H9 (cell line): Measurements from ENCODE around the gene NUDT3. TPM values are rescaled to one million over a fixed set of nuclear protein-coding genes. Genes with fewer than 3 reads are reported as not detected.

Experiments
- DNase-seq: peaks from one replicate; pipeline ENCODE4 v3.0.0-alpha.2; 2017
- H2AFZ ChIP-seq: one replicate; pipeline ENCODE4 v1.6.1; 2013; ENCODE audit warnings: mild to moderate bottlenecking, low read length, control low read depth, moderate library complexity
- H2AK5ac ChIP-seq: 2 replicates; pipeline ENCODE4 v1.6.1; 2013; ENCODE audit warnings: low read length, control low read depth, mixed read lengths; ENCODE audit not compliant: insufficient read length
- H2BK120ac ChIP-seq: one replicate; pipeline ENCODE4 v1.6.1; 2013; ENCODE audit warnings: low read depth, mild to moderate bottlenecking, low read length, control low read depth, inconsistent platforms; ENCODE audit not compliant: poor library complexity, severe bottlenecking
- H2BK12ac ChIP-seq: 2 replicates; pipeline ENCODE4 v1.6.1; 2013; ENCODE audit warnings: low read length, control low read depth, mixed read lengths, low read depth; ENCODE audit not compliant: insufficient read length
- H2BK15ac ChIP-seq: 2 replicates; pipeline ENCODE4 v1.6.1; 2013; ENCODE audit warnings: low read depth, low read length, control low read depth
- H2BK20ac ChIP-seq: one replicate; pipeline ENCODE4 v1.6.1; 2013; ENCODE audit warnings: low read depth, mild to moderate bottlenecking, low read length, control low read depth, inconsistent platforms; ENCODE audit not compliant: poor library complexity, severe bottlenecking
- H2BK5ac ChIP-seq: 2 replicates; pipeline ENCODE4 v1.6.1; 2013; ENCODE audit warnings: low read length, control low read depth, mixed read lengths; ENCODE audit not compliant: insufficient read length
- H3K14ac ChIP-seq: 2 replicates; pipeline ENCODE4 v1.6.1; 2013; ENCODE audit warnings: low read length, control low read depth; ENCODE audit not compliant: insufficient read depth
- H3K18ac ChIP-seq: 2 replicates; pipeline ENCODE4 v1.6.1; 2013; ENCODE audit warnings: low read depth, mild to moderate bottlenecking, mixed read lengths, low read length, control low read depth; ENCODE audit not compliant: insufficient read length
- H3K23ac ChIP-seq: 2 replicates; pipeline ENCODE4 v1.6.1; 2013; ENCODE audit warnings: low read length, control low read depth, mixed read lengths, low read depth; ENCODE audit not compliant: insufficient read length
- H3K23me2 ChIP-seq: 2 replicates; pipeline ENCODE4 v1.6.1; 2013; ENCODE audit warnings: low read depth, mild to moderate bottlenecking, mixed read lengths, low read length, control low read depth; ENCODE audit not compliant: insufficient read length, poor library complexity, severe bottlenecking
- H3K27ac ChIP-seq: 2 replicates; pipeline ENCODE4 v1.5.1; 2013; ENCODE audit warnings: low read length, control low read depth, mixed read lengths, low read depth; ENCODE audit not compliant: insufficient read length
- H3K27me3 ChIP-seq: 2 replicates; pipeline ENCODE4 v1.6.1; 2013; ENCODE audit warnings: low read length, control low read depth, inconsistent platforms; ENCODE audit not compliant: insufficient read depth
- H3K4ac ChIP-seq: 2 replicates; pipeline ENCODE4 v1.6.1; 2013; ENCODE audit warnings: low read depth, mild to moderate bottlenecking, control low read depth, inconsistent platforms, low read length, moderate library complexity
- H3K4me1 ChIP-seq: 2 replicates; pipeline ENCODE4 v1.6.1; 2013; ENCODE audit warnings: low read length, control low read depth, inconsistent platforms; ENCODE audit not compliant: insufficient read depth
- H3K4me2 ChIP-seq: 2 replicates; pipeline ENCODE4 v1.6.1; 2013; ENCODE audit warnings: low read length, control low read depth, mixed read lengths; ENCODE audit not compliant: insufficient read length, insufficient read depth
- H3K56ac ChIP-seq: 2 replicates; pipeline ENCODE4 v1.6.1; 2013; ENCODE audit warnings: low read depth, mild to moderate bottlenecking, mixed read lengths, low read length, control low read depth; ENCODE audit not compliant: insufficient read length
- H3K79me1 ChIP-seq: 2 replicates; pipeline ENCODE4 v1.6.1; 2013; ENCODE audit warnings: low read depth, mild to moderate bottlenecking, moderate library complexity, low read length, control low read depth, inconsistent platforms; ENCODE audit not compliant: insufficient read depth, poor library complexity, severe bottlenecking
- H3K79me2 ChIP-seq: 2 replicates; pipeline ENCODE4 v1.6.1; 2013; ENCODE audit warnings: low read length, control low read depth, inconsistent platforms; ENCODE audit not compliant: insufficient read depth
- H3K9ac ChIP-seq: 2 replicates; pipeline ENCODE4 v1.6.1; 2013; ENCODE audit warnings: low read length, control low read depth, mixed read lengths; ENCODE audit not compliant: insufficient read length; ENCODE audit errors: extremely low read depth
- H3K9me3 ChIP-seq: one replicate; pipeline ENCODE4 v1.6.1; 2013; ENCODE audit warnings: low read depth, low read length, inconsistent platforms; ENCODE audit not compliant: control insufficient read depth
- H3T11ph ChIP-seq: one replicate; pipeline ENCODE4 v1.6.1; 2013; ENCODE audit warnings: mild to moderate bottlenecking, low read length, control low read depth, inconsistent platforms
- H4K20me1 ChIP-seq: one replicate; pipeline ENCODE4 v1.6.1; 2013; ENCODE audit not compliant: control insufficient read depth, insufficient read length, insufficient read depth
- H4K5ac ChIP-seq: 2 replicates; pipeline ENCODE4 v1.6.1; 2013; ENCODE audit warnings: low read depth, mild to moderate bottlenecking, mixed read lengths, low read length, control low read depth; ENCODE audit not compliant: insufficient read length
- H4K8ac ChIP-seq: replicated peaks from 2 replicates; pipeline ENCODE4 v1.6.1; 2013; ENCODE audit warnings: low read length, control low read depth, mixed read lengths, low read depth; ENCODE audit not compliant: insufficient read length
- H4K91ac ChIP-seq: 2 replicates; pipeline ENCODE4 v1.6.1; 2013; ENCODE audit warnings: low read depth, mild to moderate bottlenecking, moderate library complexity, mixed read lengths, low read length, control low read depth; ENCODE audit not compliant: insufficient read length
- H3K27ac Mint-ChIP-seq, 3 experiments: 2 replicates in 2 of 3; 3 replicates in 1 of 3; pipeline ENCODE4 v1.8.0; 2020 to 2021; ENCODE audit warnings: mixed read lengths in 3 of 3, mild to moderate bottlenecking in 1 of 3, moderate library complexity in 1 of 3
- H3K27me3 Mint-ChIP-seq: 2 replicates; pipeline ENCODE4 v1.8.0; 2021; ENCODE audit warnings: low read depth, mild to moderate bottlenecking, moderate library complexity, mixed read lengths
- H3K36me3 Mint-ChIP-seq, 3 experiments: 2 replicates in 2 of 3; 3 replicates in 1 of 3; pipeline ENCODE4 v1.8.0; 2020 to 2021; ENCODE audit warnings: low read depth in 3 of 3, mixed read lengths in 3 of 3; ENCODE audit not compliant: insufficient read depth in 1 of 3
- H3K4me1 Mint-ChIP-seq, 2 experiments: 2 replicates each; pipeline ENCODE4 v1.8.0; 2020; ENCODE audit warnings: mixed read lengths in 2 of 2
- H3K4me3 Mint-ChIP-seq, 2 experiments: 2 replicates in 1 of 2; 3 replicates in 1 of 2; pipeline ENCODE4 v1.8.0; 2020 to 2021; ENCODE audit warnings: mild to moderate bottlenecking in 2 of 2, mixed read lengths in 2 of 2, moderate library complexity in 1 of 2
- H3K9me3 Mint-ChIP-seq, 2 experiments: 2 replicates in 1 of 2; 3 replicates in 1 of 2; pipeline ENCODE4 v1.8.0; 2020; ENCODE audit warnings: mild to moderate bottlenecking in 2 of 2, mixed read lengths in 2 of 2, moderate library complexity in 1 of 2
- CTCF ChIP-seq: fragments of 200-600 bp; sonication (generic); conservative IDR thresholded peaks from 3 replicates; pipeline ENCODE4 v1.8.0; 2021; ENCODE audit warnings: antibody characterized with exemption, mild to moderate bottlenecking
- WGBS: extraction: QIAGEN DNeasy Blood & Tissue Kit; methylation state at CpG from one replicate; pipeline ENCODE4 v1.1.7; 2013; ENCODE audit warnings: missing lambda C conversion rate, low lambda C conversion rate, mixed read lengths; ENCODE audit not compliant: insufficient read length; ENCODE audit errors: extremely low coverage; 5-methylcytosine and 5-hydroxymethylcytosine counted together
- total RNA-seq: library from RNA; stranded (reverse); gene quantifications from 2 replicates; pipeline ENCODE4 v1.2.1, GENCODE V29; 2021

Gene NUDT3
- total RNA-seq, 1 experiment from 2014 or later, result 23.6 TPM

- Histone ChIP-seq H3K79me2 (no peaks in the 10 kb centered on the region), H2BK120ac (no peak overlapping the region), H3K23ac (no peak overlapping the region), H3K27me3 (no peaks in the 10 kb centered on the region), H4K8ac (no peak overlapping the region), H2BK5ac (no peak overlapping the region), H2BK12ac (no peak overlapping the region), H2AK5ac (no peak overlapping the region), H2BK20ac (no peak overlapping the region), H3T11ph (no peak overlapping the region), H3K56ac (no peak overlapping the region), H3K18ac (no peak overlapping the region), H3K9me3 (no peaks in the 10 kb centered on the region), H3K14ac (no peak overlapping the region), H2AFZ (no peak overlapping the region), H4K20me1 (no peaks in the 10 kb centered on the region), H4K91ac (no peak overlapping the region), H3K79me1 (no peaks in the 10 kb centered on the region), H3K4ac (no peak overlapping the region), H3K27ac (no peak overlapping the region), H2BK15ac (no peak overlapping the region), H4K5ac (no peak overlapping the region), H3K4me1 (no peaks in the 10 kb centered on the region), H3K9ac (no peak overlapping the region), H3K4me2 (no peak overlapping the region), H3K23me2 (no peaks in the 10 kb centered on the region)
- H3K4me1 Mint-ChIP-seq, result no peaks in the 10 kb centered on the region
- no peak for DNase-seq
- peak overlapping the region in 1 of 3 experiments; percentile 32; a peak in 2 of 7 replicates for H3K27ac Mint-ChIP-seq
- TF ChIP-seq CTCF, result no peak
- no peak overlapping the region for H3K4me3 Mint-ChIP-seq
- H3K27me3 Mint-ChIP-seq, result no peaks in the 10 kb centered on the region
- no peaks in the 10 kb centered on the region for H3K9me3 Mint-ChIP-seq
- H3K36me3 Mint-ChIP-seq, result peaks cover 9 to 36% (median 32%) of the 10 kb centered on the region in 3 experiments; a peak in 6 of 7 replicates
- no CpG with 5 or more reads among the region's 3 CpGs for WGBS
Measured at GRCh38 chr6:34292954-34293353, 99.5 kb downstream of the NUDT3 start.
